Measurements from ENCODE around the gene TFB1M.
"Not testable (repeated sequence)": the region's sequence is repeated elsewhere in the genome, so short reads cannot be mapped to it uniquely, and the experiment has no call there.

The TFB1M gene

DNA sequence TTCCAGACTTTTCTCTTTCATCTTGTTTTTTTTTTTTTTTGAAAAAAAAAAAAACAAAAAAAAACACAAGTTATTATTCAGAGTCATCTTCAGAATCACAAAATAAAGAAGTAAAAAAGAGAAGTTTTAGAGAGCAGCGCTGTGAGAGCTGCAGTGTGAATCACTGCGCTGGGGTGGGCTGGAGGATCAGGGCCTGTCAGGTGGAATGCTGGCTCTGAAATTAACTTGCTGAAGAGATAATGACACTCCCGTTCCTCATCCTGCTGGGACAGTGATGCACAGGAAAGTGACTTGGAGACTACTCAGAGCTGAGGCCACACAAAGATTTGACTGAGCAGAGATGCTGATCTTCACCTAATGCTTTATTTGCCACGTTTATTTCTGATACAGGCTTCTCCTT is 93.2 kb downstream of the TFB1M start:
- TF ChIP-seq, protein P1, sequence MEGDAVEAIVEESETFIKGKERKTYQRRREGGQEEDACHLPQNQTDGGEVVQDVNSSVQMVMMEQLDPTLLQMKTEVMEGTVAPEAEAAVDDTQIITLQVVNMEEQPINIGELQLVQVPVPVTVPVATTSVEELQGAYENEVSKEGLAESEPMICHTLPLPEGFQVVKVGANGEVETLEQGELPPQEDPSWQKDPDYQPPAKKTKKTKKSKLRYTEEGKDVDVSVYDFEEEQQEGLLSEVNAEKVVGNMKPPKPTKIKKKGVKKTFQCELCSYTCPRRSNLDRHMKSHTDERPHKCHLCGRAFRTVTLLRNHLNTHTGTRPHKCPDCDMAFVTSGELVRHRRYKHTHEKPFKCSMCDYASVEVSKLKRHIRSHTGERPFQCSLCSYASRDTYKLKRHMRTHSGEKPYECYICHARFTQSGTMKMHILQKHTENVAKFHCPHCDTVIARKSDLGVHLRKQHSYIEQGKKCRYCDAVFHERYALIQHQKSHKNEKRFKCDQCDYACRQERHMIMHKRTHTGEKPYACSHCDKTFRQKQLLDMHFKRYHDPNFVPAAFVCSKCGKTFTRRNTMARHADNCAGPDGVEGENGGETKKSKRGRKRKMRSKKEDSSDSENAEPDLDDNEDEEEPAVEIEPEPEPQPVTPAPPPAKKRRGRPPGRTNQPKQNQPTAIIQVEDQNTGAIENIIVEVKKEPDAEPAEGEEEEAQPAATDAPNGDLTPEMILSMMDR (IDR thresholded peaks at IDR 0.05; ENCODE audit: low read length, missing control alignments), result no peak
- DNase-seq (ENCODE audit: low read depth), result no peak
- no peak overlapping the region for H3K4me3 ChIP-seq (replicated peaks; ENCODE audit: low read depth, low read length)

DNA sequence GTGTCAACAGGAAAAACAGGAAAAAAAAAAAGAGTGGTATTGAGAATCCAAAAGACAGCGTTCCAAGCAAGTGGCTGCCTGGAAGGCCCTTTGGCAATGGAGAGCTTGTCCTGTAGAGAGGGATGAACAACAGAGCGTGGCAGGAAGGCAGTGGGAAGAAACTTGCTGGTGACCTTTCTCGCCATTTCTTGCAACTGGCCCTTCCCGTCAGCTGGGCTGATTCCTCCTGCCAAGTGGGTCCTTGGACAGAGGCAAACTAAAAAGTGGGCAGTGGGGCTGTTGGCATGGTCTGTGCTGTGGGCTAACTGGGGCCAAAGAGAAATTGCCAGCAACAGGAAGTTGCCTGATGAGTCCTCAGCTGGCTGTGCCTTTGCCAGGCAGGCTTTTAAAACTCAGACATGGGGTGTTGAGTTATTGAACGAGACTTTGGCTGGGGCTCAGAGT is 94.4 kb downstream of the TFB1M start:
- TF ChIP-seq, protein P1 (IDR thresholded peaks at IDR 0.05; ENCODE audit: low read length, missing control alignments), result no peak
- no peak overlapping the region for H3K4me3 ChIP-seq (replicated peaks; ENCODE audit: low read depth, low read length)
- DNase-seq (ENCODE audit: low read depth), result no peak

DNA sequence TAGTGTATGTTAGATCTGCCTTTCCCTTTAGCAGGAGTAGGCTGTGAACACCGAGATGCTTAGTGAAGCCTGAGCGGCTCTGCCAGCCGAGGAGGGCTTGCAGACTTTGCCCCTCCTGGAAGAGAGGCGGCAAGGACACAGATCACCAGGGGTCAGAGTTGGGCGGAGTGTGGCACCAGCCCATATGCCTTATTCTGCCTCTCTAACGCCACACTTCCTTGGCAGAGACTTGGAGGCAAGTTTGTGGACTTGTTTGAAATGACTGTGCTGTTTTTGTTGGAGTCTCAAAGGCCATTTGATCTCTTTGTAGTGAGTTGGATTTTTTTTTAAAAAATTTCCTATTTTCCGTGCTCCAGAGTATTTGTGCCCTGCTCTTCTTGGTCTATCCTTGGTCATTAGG is 95.0 kb downstream of the TFB1M start:
- no peak for DNase-seq (ENCODE audit: low read depth)
- TF ChIP-seq, protein P1 (IDR thresholded peaks at IDR 0.05; ENCODE audit: low read length, missing control alignments), result no peak
- H3K4me3 ChIP-seq (replicated peaks; ENCODE audit: low read depth, low read length), result no peak overlapping the region

DNA sequence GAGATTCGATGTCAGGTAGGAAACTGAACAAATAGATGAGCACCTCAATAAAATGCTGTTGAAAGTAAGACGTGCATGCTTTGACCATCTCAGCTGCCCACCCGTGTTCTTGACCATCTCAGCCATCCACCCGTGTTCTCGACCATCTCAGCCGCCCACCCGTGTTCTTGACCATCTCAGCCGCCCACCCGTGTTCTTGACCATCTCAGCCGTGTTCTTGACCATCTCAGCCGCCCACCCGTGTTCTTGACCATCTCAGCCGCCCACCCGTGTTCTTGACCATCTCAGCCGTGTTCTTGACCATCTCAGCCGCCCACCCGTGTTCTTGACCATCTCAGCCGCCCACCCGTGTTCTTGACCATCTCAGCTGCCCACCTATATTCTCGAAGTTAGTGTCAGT is 95.6 kb downstream of the TFB1M start:
- not testable (repeated sequence) for H3K4me3 ChIP-seq (replicated peaks; ENCODE audit: low read depth, low read length); DNase-seq (ENCODE audit: low read depth)

DNA sequence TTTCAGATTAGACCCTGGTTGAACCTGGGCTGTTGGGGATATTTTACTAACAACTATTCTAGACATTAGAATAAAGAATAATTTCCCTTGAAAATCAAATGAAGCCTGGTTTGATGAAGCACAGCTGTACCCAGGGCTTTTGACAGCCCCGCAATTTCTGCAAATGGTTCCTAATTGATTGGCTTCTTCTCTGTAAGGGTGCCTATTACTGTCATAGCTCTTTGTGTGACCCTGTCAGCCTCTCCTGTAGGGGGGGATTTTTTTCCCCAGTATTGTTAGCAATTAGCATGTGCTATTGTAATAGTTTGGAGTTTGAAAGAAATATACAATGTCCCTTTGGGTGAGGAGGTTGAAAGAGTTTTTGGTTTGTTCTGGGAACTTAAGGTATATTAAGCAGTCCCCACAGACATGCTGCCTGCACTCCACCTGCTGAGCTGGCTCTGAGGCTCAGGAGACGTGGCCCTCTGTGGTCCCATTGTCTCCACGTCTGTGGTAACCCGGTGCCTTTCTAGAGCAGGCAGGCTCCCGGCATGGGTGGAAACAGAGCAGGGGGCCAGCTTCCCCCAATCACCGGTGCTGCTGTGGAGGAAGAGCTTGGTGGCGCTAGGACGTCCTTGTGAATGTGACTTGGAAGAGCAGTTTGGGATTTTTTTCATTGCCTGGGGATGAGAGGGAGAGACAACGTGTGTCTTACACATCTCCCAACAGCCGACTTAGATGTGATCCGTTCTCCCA is 97.8 kb downstream of the TFB1M start:
- TF ChIP-seq, protein P1 (IDR thresholded peaks at IDR 0.05; ENCODE audit: low read length, missing control alignments), result no peak

DNA sequence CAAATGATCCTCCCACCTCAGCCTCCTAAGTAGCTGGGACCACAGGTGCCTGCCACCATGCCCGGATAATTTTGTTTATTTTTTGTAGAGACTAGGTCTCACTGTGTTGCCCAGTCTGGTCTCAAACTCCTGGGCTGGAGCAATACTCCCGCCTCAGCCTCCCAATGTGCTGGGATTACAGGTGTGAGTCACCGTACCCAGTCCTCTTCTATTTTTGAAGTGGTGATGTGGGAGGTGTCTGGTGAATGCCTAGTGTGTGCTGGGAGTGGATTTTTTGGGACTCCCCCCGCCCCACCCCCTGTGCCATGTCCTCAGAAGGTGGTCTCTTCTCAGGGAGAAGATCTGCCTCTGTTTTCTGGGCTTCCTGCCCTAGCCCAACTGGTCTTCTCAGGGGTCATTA is 98.4 kb downstream of the TFB1M start:
- TF ChIP-seq, protein P1 (IDR thresholded peaks at IDR 0.05; ENCODE audit: low read length, missing control alignments), result no peak
- H3K4me3 ChIP-seq (replicated peaks; ENCODE audit: low read depth, low read length), result no peak overlapping the region

More for the DNA sequence above, 97.8 kb downstream of the TFB1M start:
- H3K4me3 ChIP-seq (replicated peaks; ENCODE audit: low read depth, low read length), result no peak overlapping the region
- DNase-seq (ENCODE audit: low read depth), result no peak

DNA sequence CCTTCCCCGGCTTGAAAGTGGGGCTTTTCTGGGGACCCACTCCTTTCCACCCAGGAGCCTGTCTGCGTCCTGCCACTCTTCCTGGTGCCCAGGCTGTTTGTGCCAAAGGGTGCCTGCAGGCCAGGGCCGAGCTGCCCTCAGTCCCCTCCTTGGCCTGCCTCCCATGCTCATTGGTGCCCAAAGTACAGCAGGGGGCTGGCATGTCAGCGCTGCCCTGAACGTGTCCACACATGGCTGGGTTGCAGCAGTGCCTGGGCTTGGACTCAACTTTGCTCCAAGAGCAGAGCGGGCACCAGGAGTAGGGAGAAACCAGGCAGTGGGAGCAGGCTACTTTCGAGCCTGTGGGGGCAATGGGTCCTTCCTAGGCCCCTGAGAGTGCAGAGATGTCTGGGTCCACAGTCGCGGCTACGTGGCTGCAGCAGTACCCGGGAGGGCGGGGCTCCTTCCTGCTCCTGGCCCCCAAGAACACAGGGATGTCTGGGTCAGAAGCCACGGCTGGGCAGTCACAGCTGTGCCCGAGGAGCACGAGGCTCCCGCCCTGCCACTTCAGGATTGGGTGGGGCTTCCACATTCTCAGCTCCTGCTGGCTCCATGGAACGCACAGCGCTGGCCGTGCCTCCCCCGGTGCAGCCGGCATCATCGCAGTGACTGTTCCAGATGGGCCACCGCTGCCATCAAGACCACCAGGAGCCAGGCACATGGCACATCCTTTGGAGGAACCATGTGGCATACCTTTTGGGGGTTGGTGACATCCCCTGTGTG is 100.5 kb downstream of the TFB1M start:
- TF ChIP-seq, protein P1 (IDR thresholded peaks at IDR 0.05; ENCODE audit: low read length, missing control alignments), result no peak
- no peak overlapping the region for H3K4me3 ChIP-seq (replicated peaks; ENCODE audit: low read depth, low read length)
- no peak for DNase-seq (ENCODE audit: low read depth)

More for the DNA sequence above, 98.4 kb downstream of the TFB1M start:
- no peak for DNase-seq (ENCODE audit: low read depth)

All from fibroblast of pulmonary artery (primary cell).